Nephron progenitor cell (in vitro differentiated cells): ENCODE measurements around the gene CTNND2.

Experiments used
- DNase-seq: peaks from one replicate; pipeline ENCODE4 v3.0.0; 2021
- H3K27ac Mint-ChIP-seq: 2 replicates; pipeline ENCODE4 v1.8.0; 2021; ENCODE audit warnings: mild to moderate bottlenecking, moderate library complexity, mixed read lengths
- H3K27me3 Mint-ChIP-seq: 2 replicates; pipeline ENCODE4 v1.8.0; 2021; ENCODE audit warnings: mild to moderate bottlenecking, low read depth, mixed read lengths; ENCODE audit not compliant: poor library complexity
- H3K36me3 Mint-ChIP-seq: 2 replicates; pipeline ENCODE4 v1.8.0; 2021; ENCODE audit warnings: low read depth, mixed read lengths
- H3K4me1 Mint-ChIP-seq: 2 replicates; pipeline ENCODE4 v1.8.0; 2021; ENCODE audit warnings: mixed read lengths
- H3K4me3 Mint-ChIP-seq: 2 replicates; pipeline ENCODE4 v1.8.0; 2021; ENCODE audit warnings: mild to moderate bottlenecking, moderate library complexity, mixed read lengths
- H3K9me3 Mint-ChIP-seq: 2 replicates; pipeline ENCODE4 v1.8.0; 2021; ENCODE audit warnings: mild to moderate bottlenecking, moderate library complexity, mixed read lengths
- CTCF ChIP-seq: fragments of 200-600 bp; sonication (generic); IDR thresholded peaks from 2 replicates; pipeline ENCODE4 v1.5.0; 2021; ENCODE audit warnings: antibody characterized with exemption

The CTNND2 gene

GRCh38 chr5:11026543-11026942 lies 877.7 kb downstream of the CTNND2 start:
- no peak overlapping the region for H3K4me3 Mint-ChIP-seq
- no peak for TF ChIP-seq CTCF
- H3K27ac Mint-ChIP-seq = no peak overlapping the region
- peaks cover 13% of the 10 kb centered on the region for H3K36me3 Mint-ChIP-seq
- H3K9me3 Mint-ChIP-seq = peaks cover 33% of the 10 kb centered on the region
- no peaks in the 10 kb centered on the region for H3K4me1 Mint-ChIP-seq
- no peak for DNase-seq
- H3K27me3 Mint-ChIP-seq = peaks cover 3% of the 10 kb centered on the region

GRCh38 chr5:11023945-11024344 lies 880.3 kb downstream of the CTNND2 start:
- Mint-ChIP-seq H3K9me3 (peaks cover 7% of the 10 kb centered on the region), H3K27me3 (peaks cover 3% of the 10 kb centered on the region), H3K4me3 (no peak overlapping the region), H3K4me1 (no peaks in the 10 kb centered on the region), H3K27ac (no peak overlapping the region), H3K36me3 (no peaks in the 10 kb centered on the region)
- no peak for TF ChIP-seq CTCF
- no peak for DNase-seq

- no peak overlapping the region for H3K27ac Mint-ChIP-seq
- H3K4me3 Mint-ChIP-seq = no peak overlapping the region
- TF ChIP-seq CTCF = no peak
- DNase-seq = no peak
- peaks cover 4% of the 10 kb centered on the region for H3K27me3 Mint-ChIP-seq
- peaks cover 3% of the 10 kb centered on the region for H3K9me3 Mint-ChIP-seq
- peaks cover 5% of the 10 kb centered on the region for H3K4me1 Mint-ChIP-seq
- no peaks in the 10 kb centered on the region for H3K36me3 Mint-ChIP-seq
Measured at GRCh38 chr5:11013793-11014192, 890.5 kb downstream of the CTNND2 start.

GRCh38 chr5:11012295-11012694 lies 892.0 kb downstream of the CTNND2 start:
- Mint-ChIP-seq H3K4me3 (no peak overlapping the region), H3K27ac (no peak overlapping the region), H3K4me1 (peaks cover 5% of the 10 kb centered on the region), H3K9me3 (peaks cover 9% of the 10 kb centered on the region), H3K36me3 (no peaks in the 10 kb centered on the region), H3K27me3 (peaks cover 8% of the 10 kb centered on the region)
- TF ChIP-seq CTCF = no peak
- DNase-seq = no peak

- no peaks in the 10 kb centered on the region for H3K36me3 Mint-ChIP-seq
- H3K4me1 Mint-ChIP-seq = peaks cover 5% of the 10 kb centered on the region
- no peak for TF ChIP-seq CTCF
- no peak overlapping the region for H3K4me3 Mint-ChIP-seq
- H3K9me3 Mint-ChIP-seq = peaks cover 9% of the 10 kb centered on the region
- DNase-seq = no peak
- no peak overlapping the region for H3K27ac Mint-ChIP-seq
- peaks cover 8% of the 10 kb centered on the region for H3K27me3 Mint-ChIP-seq
Measured at GRCh38 chr5:11010429-11011210, 893.6 kb downstream of the CTNND2 start.

- no peak overlapping the region for H3K4me3 Mint-ChIP-seq
- H3K36me3 Mint-ChIP-seq = no peaks in the 10 kb centered on the region
- no peak for DNase-seq
- peaks cover 5% of the 10 kb centered on the region for H3K4me1 Mint-ChIP-seq
- H3K9me3 Mint-ChIP-seq = peaks cover 9% of the 10 kb centered on the region
- H3K27ac Mint-ChIP-seq = no peak overlapping the region
- no peak for TF ChIP-seq CTCF
- peaks cover 10% of the 10 kb centered on the region for H3K27me3 Mint-ChIP-seq
Measured at GRCh38 chr5:11009576-11009975, 894.7 kb downstream of the CTNND2 start.
